ENCODE data around the gene TSPAN9. TPM values are rescaled to one million over a fixed set of nuclear protein-coding genes. Genes with fewer than 3 reads are reported as not detected.
A peak's percentile ranks its signal among the peaks of the same experiment; 100 is the strongest.

TSPAN9 gene
- 1 to 10 TPM in 1 of 2 experiments, under 1 TPM in 1; 0.87 to 1.2 TPM for total RNA-seq

GRCh38 chr12:3076730-3077571, at the start of gene TSPAN9:
TSS of gene TSPAN9 (plus strand) at chr12:3077379. CDS start at chr12:3201194, 123,815 bp downstream.
- H3K4me3 Mint-ChIP-seq: peak within 1 kb of the TSS; percentile 69
- DNase-seq: peak; percentile 65
- ChIA-PET CTCF (interaction anchor here (0.5 to 1.4 kb wide), 5 partner anchors 27 to 741 kb away, joined by 3 to 6 read pairs (median 3); partner anchors contain the start of genes FOXM1 and RHNO1), POLR2A (no interaction called here)
- H3K27me3 Mint-ChIP-seq: peaks cover 6% of the 10 kb centered on the region
- H3K36me3 Mint-ChIP-seq: no peaks in the 10 kb centered on the region
- H3K9me3 Mint-ChIP-seq: no peaks in the 10 kb centered on the region
- H3K4me1 Mint-ChIP-seq (ENCODE audit: low read depth): peaks cover 4% of the 10 kb centered on the region
- intact Hi-C loops (cut with micrococcal nuclease): no loop called here
- H3K27ac Mint-ChIP-seq: no peak within 1 kb of the TSS

- no peaks in the 10 kb centered on the region for H3K36me3 Mint-ChIP-seq
- no peak for DNase-seq
- ChIA-PET POLR2A (no interaction called here), CTCF (no interaction called here)
- peaks cover 1% of the 10 kb centered on the region for H3K27me3 Mint-ChIP-seq
- H3K9me3 Mint-ChIP-seq: no peaks in the 10 kb centered on the region
- intact Hi-C loops (cut with micrococcal nuclease): no loop called here
- no peaks in the 10 kb centered on the region for H3K4me1 Mint-ChIP-seq (ENCODE audit: low read depth)
- no peak overlapping the region for H3K4me3 Mint-ChIP-seq
- H3K27ac Mint-ChIP-seq: no peak overlapping the region
These were observed 49.1 kb upstream of the TSPAN9 start for GRCh38 chr12:3028108-3028507.

- H3K4me3 Mint-ChIP-seq: no peak overlapping the region
- H3K27me3 Mint-ChIP-seq: peaks cover 3% of the 10 kb centered on the region
- DNase-seq: no peak
- H3K9me3 Mint-ChIP-seq: no peaks in the 10 kb centered on the region
- no peaks in the 10 kb centered on the region for H3K36me3 Mint-ChIP-seq
- no peak overlapping the region for H3K27ac Mint-ChIP-seq
- intact Hi-C loops (cut with micrococcal nuclease): loop anchor here (5.0 kb wide), 1 partner anchor 184 kb away; no protein-coding TSS in a partner anchor
- POLR2A ChIA-PET: no interaction called here
- CTCF ChIA-PET: no interaction called here
- no peaks in the 10 kb centered on the region for H3K4me1 Mint-ChIP-seq (ENCODE audit: low read depth)
These were observed 46.3 kb upstream of the TSPAN9 start for GRCh38 chr12:3030821-3031429.

GRCh38 chr12:3032161-3032560, 45.0 kb upstream of the TSPAN9 start:
- H3K27me3 Mint-ChIP-seq: peaks cover 3% of the 10 kb centered on the region
- H3K36me3 Mint-ChIP-seq: no peaks in the 10 kb centered on the region
- H3K9me3 Mint-ChIP-seq: no peaks in the 10 kb centered on the region
- intact Hi-C loops (cut with micrococcal nuclease): loop anchor here (5.0 kb wide), 1 partner anchor 185 kb away; no protein-coding TSS in a partner anchor
- POLR2A ChIA-PET: no interaction called here
- no peak overlapping the region for H3K27ac Mint-ChIP-seq
- H3K4me1 Mint-ChIP-seq (ENCODE audit: low read depth): no peaks in the 10 kb centered on the region
- DNase-seq: no peak
- no peak overlapping the region for H3K4me3 Mint-ChIP-seq
- CTCF ChIA-PET: interaction anchor here (0.6 kb wide), 1 partner anchor 165 kb away, joined by 3 read pairs; no protein-coding TSS in a partner anchor

GRCh38 chr12:3032770-3033538, 44.2 kb upstream of the TSPAN9 start:
- peaks cover 3% of the 10 kb centered on the region for H3K27me3 Mint-ChIP-seq
- H3K36me3 Mint-ChIP-seq: no peaks in the 10 kb centered on the region
- ChIA-PET POLR2A (no interaction called here), CTCF (interaction anchor here (0.6 to 2.6 kb wide), 3 partner anchors 89 to 180 kb away, joined by 3 to 11 read pairs (median 5); no protein-coding TSS in a partner anchor)
- no peak overlapping the region for H3K4me3 Mint-ChIP-seq
- intact Hi-C loops (cut with micrococcal nuclease): loop anchor here (5.0 kb wide), 1 partner anchor 186 kb away; no protein-coding TSS in a partner anchor
- H3K9me3 Mint-ChIP-seq: no peaks in the 10 kb centered on the region
- H3K27ac Mint-ChIP-seq: no peak overlapping the region
- no peaks in the 10 kb centered on the region for H3K4me1 Mint-ChIP-seq (ENCODE audit: low read depth)
- no peak for DNase-seq

- Mint-ChIP-seq H3K4me3 (no peak overlapping the region), H3K27ac (no peak overlapping the region)
These were observed 43.7 kb upstream of the TSPAN9 start for GRCh38 chr12:3033539-3033867.

GRCh38 chr12:3034067-3034750, 43.0 kb upstream of the TSPAN9 start:
- Mint-ChIP-seq H3K36me3 (no peaks in the 10 kb centered on the region), H3K4me1 (ENCODE audit: low read depth) (no peaks in the 10 kb centered on the region), H3K4me3 (no peak overlapping the region), H3K27ac (no peak overlapping the region), H3K9me3 (no peaks in the 10 kb centered on the region), H3K27me3 (peaks cover 3% of the 10 kb centered on the region)
- intact Hi-C loops (cut with micrococcal nuclease): loop anchor here (5.0 kb wide), 1 partner anchor 187 kb away; no protein-coding TSS in a partner anchor
- ChIA-PET CTCF (interaction anchor here (1.5 to 2.6 kb wide), 3 partner anchors 11 to 181 kb away, joined by 4 to 11 read pairs (median 5); no protein-coding TSS in a partner anchor), POLR2A (no interaction called here)
- DNase-seq: peak; percentile 63

More at GRCh38 chr12:3033539-3033867, 43.7 kb upstream of the TSPAN9 start:
- ChIA-PET CTCF (interaction anchor here (2.0 to 2.6 kb wide), 2 partner anchors 89 to 181 kb away, joined by 5 to 11 read pairs; no protein-coding TSS in a partner anchor), POLR2A (no interaction called here)
- intact Hi-C loops (cut with micrococcal nuclease): loop anchor here (5.0 kb wide), 1 partner anchor 186 kb away; no protein-coding TSS in a partner anchor
- no peaks in the 10 kb centered on the region for H3K4me1 Mint-ChIP-seq (ENCODE audit: low read depth)
- no peaks in the 10 kb centered on the region for H3K36me3 Mint-ChIP-seq
- no peaks in the 10 kb centered on the region for H3K9me3 Mint-ChIP-seq
- DNase-seq: no peak
- H3K27me3 Mint-ChIP-seq: peaks cover 3% of the 10 kb centered on the region

GRCh38 chr12:3035171-3035570, 42.0 kb upstream of the TSPAN9 start:
- Mint-ChIP-seq H3K4me3 (no peak overlapping the region), H3K27ac (no peak overlapping the region), H3K36me3 (no peaks in the 10 kb centered on the region), H3K4me1 (ENCODE audit: low read depth) (no peaks in the 10 kb centered on the region), H3K27me3 (peaks cover 3% of the 10 kb centered on the region), H3K9me3 (no peaks in the 10 kb centered on the region)
- POLR2A ChIA-PET: no interaction called here
- no peak for DNase-seq
- CTCF ChIA-PET: interaction anchor here (1.5 to 2.6 kb wide), 3 partner anchors 10 to 182 kb away, joined by 4 to 11 read pairs (median 5); no protein-coding TSS in a partner anchor
- intact Hi-C loops (cut with micrococcal nuclease): no loop called here

- intact Hi-C loops (cut with micrococcal nuclease): no loop called here
- Mint-ChIP-seq H3K4me1 (ENCODE audit: low read depth) (no peaks in the 10 kb centered on the region), H3K4me3 (no peak overlapping the region), H3K36me3 (no peaks in the 10 kb centered on the region), H3K27me3 (peaks cover 2% of the 10 kb centered on the region), H3K9me3 (no peaks in the 10 kb centered on the region), H3K27ac (no peak overlapping the region)
- POLR2A ChIA-PET: no interaction called here
- DNase-seq: no peak
- CTCF ChIA-PET: no interaction called here
These were observed 41.1 kb upstream of the TSPAN9 start for GRCh38 chr12:3035815-3036702.

GRCh38 chr12:3036901-3037600, 40.1 kb upstream of the TSPAN9 start:
- Mint-ChIP-seq H3K4me1 (ENCODE audit: low read depth) (no peaks in the 10 kb centered on the region), H3K36me3 (no peaks in the 10 kb centered on the region), H3K9me3 (no peaks in the 10 kb centered on the region), H3K27ac (no peak overlapping the region), H3K4me3 (no peak overlapping the region), H3K27me3 (peaks cover 7% of the 10 kb centered on the region)
- POLR2A ChIA-PET: no interaction called here
- intact Hi-C loops (cut with micrococcal nuclease): no loop called here
- CTCF ChIA-PET: no interaction called here
- no peak for DNase-seq
